ENCODE data around the gene ASS1. TPM values are rescaled to one million over a fixed set of nuclear protein-coding genes. Genes with fewer than 3 reads are reported as not detected.

Gene ASS1
- total RNA-seq, 1 experiment from 2014 or later: 249 TPM

- peak; percentile 35 for DNase-seq (ENCODE audit: low read depth)
These were observed 53.6 kb downstream of the ASS1 start for GRCh38 chr9:130498298-130498917.

- DNase-seq (ENCODE audit: low read depth): no peak
These were observed 54.3 kb downstream of the ASS1 start for GRCh38 chr9:130498918-130499698.

GRCh38 chr9:130499804-130500263 is 55.1 kb downstream of the ASS1 start:
- DNase-seq (ENCODE audit: low read depth): no peak

- no peak for DNase-seq (ENCODE audit: low read depth)
These were observed 55.8 kb downstream of the ASS1 start for GRCh38 chr9:130500340-130501180.

GRCh38 chr9:130501639-130502038 is 56.9 kb downstream of the ASS1 start:
- no peak for DNase-seq (ENCODE audit: low read depth)

- DNase-seq (ENCODE audit: low read depth): no peak
These were observed 63.5 kb downstream of the ASS1 start for GRCh38 chr9:130508218-130508617.

- DNase-seq (ENCODE audit: low read depth): no peak
These were observed 67.4 kb downstream of the ASS1 start for GRCh38 chr9:130512199-130512598.

GRCh38 chr9:130513078-130513477 is 68.3 kb downstream of the ASS1 start:
- no peak for DNase-seq (ENCODE audit: low read depth)

- DNase-seq (ENCODE audit: low read depth): no peak
These were observed 73.5 kb downstream of the ASS1 start for GRCh38 chr9:130518233-130518632.

- no peak for DNase-seq (ENCODE audit: low read depth)
These were observed 74.4 kb downstream of the ASS1 start for GRCh38 chr9:130518943-130519799.

GRCh38 chr9:130519927-130520326 is 75.2 kb downstream of the ASS1 start:
- DNase-seq (ENCODE audit: low read depth): no peak

- DNase-seq (ENCODE audit: low read depth): no peak
These were observed 77.0 kb downstream of the ASS1 start for GRCh38 chr9:130521715-130522114.

- no peak for DNase-seq (ENCODE audit: low read depth)
These were observed 77.6 kb downstream of the ASS1 start for GRCh38 chr9:130522233-130522808.

- DNase-seq (ENCODE audit: low read depth): no peak
These were observed 79.2 kb downstream of the ASS1 start for GRCh38 chr9:130523921-130524320.

- DNase-seq (ENCODE audit: low read depth): no peak
These were observed 81.6 kb downstream of the ASS1 start for GRCh38 chr9:130526193-130526853.

- no peak for DNase-seq (ENCODE audit: low read depth)
These were observed 82.3 kb downstream of the ASS1 start for GRCh38 chr9:130526854-130527650.

GRCh38 chr9:130527651-130528310 is 83.0 kb downstream of the ASS1 start:
- DNase-seq (ENCODE audit: low read depth): no peak

- no peak for DNase-seq (ENCODE audit: low read depth)
These were observed 83.9 kb downstream of the ASS1 start for GRCh38 chr9:130528674-130529073.

GRCh38 chr9:130530938-130531337 is 86.2 kb downstream of the ASS1 start:
- no peak for DNase-seq (ENCODE audit: low read depth)
